Measurements from ENCODE around the gene ZFP92. TPM values are rescaled to one million over a fixed set of nuclear protein-coding genes. Genes with fewer than 3 reads are reported as not detected.
A peak's percentile ranks its signal among the peaks of the same experiment; 100 is the strongest.
"Not testable (repeated sequence)": the region's sequence is repeated elsewhere in the genome, so short reads cannot be mapped to it uniquely, and the experiment has no call there.

Gene ZFP92
- total and polyA plus RNA-seq, 4 experiments from 2014 or later = 0.03 to 0.55 (median 0.31) TPM

- Mint-ChIP-seq H3K27ac (peak overlapping the region in 1 of 7 donors; percentile 61), H3K4me1 (peaks cover 0 to 2% (median 0%) of the 10 kb centered on the region in 4 donors), H3K36me3 (no peaks in the 10 kb centered on the region), H3K27me3 (no peaks in the 10 kb centered on the region), H3K4me3 (no peak overlapping the region), H3K9me3 (no peaks in the 10 kb centered on the region)
- H3K27ac ChIP-seq (ENCODE audit: low read depth, low read length) = no peak overlapping the region
- no peaks in the 10 kb centered on the region for H3K4me1 ChIP-seq (ENCODE audit: insufficient read depth, low read length)
- H3K36me3 ChIP-seq (ENCODE audit: insufficient read depth, low read length) = no peaks in the 10 kb centered on the region
- CTCF ChIA-PET (ENCODE audit: partially characterized antibody) = no interaction called here
- no peak overlapping the region for H3K4me3 ChIP-seq (ENCODE audit: low read length in 2 of 2)
- no peaks in the 10 kb centered on the region for H3K9me3 ChIP-seq (ENCODE audit: control insufficient read depth in 1 of 2, low read length in 2 of 2)
- H3K27me3 ChIP-seq (ENCODE audit: insufficient read depth, low read length) = no peaks in the 10 kb centered on the region
- POLR2A ChIA-PET (ENCODE audit: partially characterized antibody) = no interaction called here
- intact Hi-C loops (cut with micrococcal nuclease) = no loop called here
- no peak for DNase-seq
Observed at GRCh38 chrX:153387987-153388721, 23.1 kb upstream of the ZFP92 start.

- Histone ChIP-seq H3K27ac (ENCODE audit: low read depth, low read length) (no peak overlapping the region), H3K4me1 (ENCODE audit: insufficient read depth, low read length) (no peaks in the 10 kb centered on the region), H3K36me3 (ENCODE audit: insufficient read depth, low read length) (no peaks in the 10 kb centered on the region), H3K27me3 (ENCODE audit: insufficient read depth, low read length) (no peaks in the 10 kb centered on the region), H3K4me3 (ENCODE audit: low read length in 2 of 2) (no peak overlapping the region), H3K9me3 (ENCODE audit: control insufficient read depth in 1 of 2, low read length in 2 of 2) (no peaks in the 10 kb centered on the region)
- ChIA-PET CTCF (ENCODE audit: partially characterized antibody) (no interaction called here), POLR2A (ENCODE audit: partially characterized antibody) (no interaction called here)
- H3K4me1 Mint-ChIP-seq = peaks cover 0 to 2% (median under 1%) of the 10 kb centered on the region in 4 donors
- no peaks in the 10 kb centered on the region for H3K27me3 Mint-ChIP-seq
- no peak overlapping the region for H3K4me3 Mint-ChIP-seq
- no peaks in the 10 kb centered on the region for H3K36me3 Mint-ChIP-seq
- no peak for DNase-seq
- no peak overlapping the region for H3K27ac Mint-ChIP-seq
- intact Hi-C loops (cut with micrococcal nuclease) = no loop called here
- H3K9me3 Mint-ChIP-seq = no peaks in the 10 kb centered on the region
Observed at GRCh38 chrX:153388722-153389459, 22.4 kb upstream of the ZFP92 start.

- intact Hi-C loops (cut with micrococcal nuclease); POLR2A ChIA-PET (ENCODE audit: partially characterized antibody); H3K27ac Mint-ChIP-seq; H3K27me3 ChIP-seq (ENCODE audit: insufficient read depth, low read length); DNase-seq; H3K9me3 Mint-ChIP-seq; H3K4me3 Mint-ChIP-seq; H3K27ac ChIP-seq (ENCODE audit: low read depth, low read length); H3K36me3 Mint-ChIP-seq; H3K4me1 ChIP-seq (ENCODE audit: insufficient read depth, low read length); CTCF ChIA-PET (ENCODE audit: partially characterized antibody); H3K9me3 ChIP-seq (ENCODE audit: control insufficient read depth in 1 of 2, low read length in 2 of 2); H3K4me1 Mint-ChIP-seq; H3K27me3 Mint-ChIP-seq; H3K4me3 ChIP-seq (ENCODE audit: low read length in 2 of 2); H3K36me3 ChIP-seq (ENCODE audit: insufficient read depth, low read length): not testable (repeated sequence)
Observed at GRCh38 chrX:153389460-153389768, 21.9 kb upstream of the ZFP92 start.

- Mint-ChIP-seq H3K27me3 (no peaks in the 10 kb centered on the region), H3K36me3 (no peaks in the 10 kb centered on the region), H3K4me3 (no peak overlapping the region), H3K9me3 (no peaks in the 10 kb centered on the region), H3K4me1 (peaks cover 0 to 19% (median 7%) of the 10 kb centered on the region in 4 donors), H3K27ac (peak overlapping the region in 1 of 7 donors; percentile 29)
- Histone ChIP-seq H3K4me1 (ENCODE audit: insufficient read depth, low read length) (no peaks in the 10 kb centered on the region), H3K27ac (ENCODE audit: low read depth, low read length) (no peak overlapping the region), H3K4me3 (ENCODE audit: low read length in 2 of 2) (no peak overlapping the region), H3K9me3 (ENCODE audit: control insufficient read depth in 1 of 2, low read length in 2 of 2) (no peaks in the 10 kb centered on the region), H3K36me3 (ENCODE audit: insufficient read depth, low read length) (no peaks in the 10 kb centered on the region), H3K27me3 (ENCODE audit: insufficient read depth, low read length) (no peaks in the 10 kb centered on the region)
- ChIA-PET CTCF (ENCODE audit: partially characterized antibody) (no interaction called here), POLR2A (ENCODE audit: partially characterized antibody) (no interaction called here)
- DNase-seq = no peak
- intact Hi-C loops (cut with micrococcal nuclease) = no loop called here
Observed at GRCh38 chrX:153392642-153393321, 18.5 kb upstream of the ZFP92 start.

GRCh38 chrX:153394612-153395011, 16.7 kb upstream of the ZFP92 start:
- Histone ChIP-seq H3K9me3 (ENCODE audit: control insufficient read depth in 1 of 2, low read length in 2 of 2) (no peaks in the 10 kb centered on the region), H3K4me1 (ENCODE audit: insufficient read depth, low read length) (no peaks in the 10 kb centered on the region), H3K4me3 (ENCODE audit: low read length in 2 of 2) (no peak overlapping the region), H3K27me3 (ENCODE audit: insufficient read depth, low read length) (no peaks in the 10 kb centered on the region), H3K36me3 (ENCODE audit: insufficient read depth, low read length) (no peaks in the 10 kb centered on the region), H3K27ac (ENCODE audit: low read depth, low read length) (no peak overlapping the region)
- Mint-ChIP-seq H3K36me3 (no peaks in the 10 kb centered on the region), H3K9me3 (no peaks in the 10 kb centered on the region), H3K27me3 (no peaks in the 10 kb centered on the region), H3K4me3 (peak overlapping the region in 1 of 8 donors; percentile 3), H3K27ac (peak overlapping the region in 2 of 7 donors; percentile 9 to 74), H3K4me1 (peaks cover 0 to 19% (median 7%) of the 10 kb centered on the region in 4 donors)
- ChIA-PET CTCF (ENCODE audit: partially characterized antibody) (no interaction called here), POLR2A (ENCODE audit: partially characterized antibody) (no interaction called here)
- intact Hi-C loops (cut with micrococcal nuclease) = no loop called here
- DNase-seq = no peak

GRCh38 chrX:153395613-153396319, 15.5 kb upstream of the ZFP92 start:
- Histone ChIP-seq H3K27ac (ENCODE audit: low read depth, low read length) (no peak overlapping the region), H3K27me3 (ENCODE audit: insufficient read depth, low read length) (no peaks in the 10 kb centered on the region), H3K9me3 (ENCODE audit: control insufficient read depth in 1 of 2, low read length in 2 of 2) (no peaks in the 10 kb centered on the region), H3K36me3 (ENCODE audit: insufficient read depth, low read length) (no peaks in the 10 kb centered on the region), H3K4me3 (ENCODE audit: low read length in 2 of 2) (no peak overlapping the region), H3K4me1 (ENCODE audit: insufficient read depth, low read length) (no peaks in the 10 kb centered on the region)
- Mint-ChIP-seq H3K27me3 (no peaks in the 10 kb centered on the region), H3K27ac (peak overlapping the region in 1 of 7 donors; percentile 27), H3K4me3 (peak overlapping the region in 2 of 8 donors; percentile 5 to 51), H3K4me1 (peaks cover 0 to 19% (median 7%) of the 10 kb centered on the region in 4 donors), H3K36me3 (no peaks in the 10 kb centered on the region), H3K9me3 (no peaks in the 10 kb centered on the region)
- POLR2A ChIA-PET (ENCODE audit: partially characterized antibody) = no interaction called here
- peak in 1 of 5 donors; percentile 4 for DNase-seq
- CTCF ChIA-PET (ENCODE audit: partially characterized antibody) = no interaction called here
- intact Hi-C loops (cut with micrococcal nuclease) = no loop called here

Measured in CD4-positive, alpha-beta memory T cell (primary cell).